ENCODE data around the gene RBP2. TPM values are rescaled to one million over a fixed set of nuclear protein-coding genes. Genes with fewer than 3 reads are reported as not detected.

RBP2 gene
- total and polyA plus RNA-seq, 4 donors = 0.79 TPM; not detected in 3

DNA sequence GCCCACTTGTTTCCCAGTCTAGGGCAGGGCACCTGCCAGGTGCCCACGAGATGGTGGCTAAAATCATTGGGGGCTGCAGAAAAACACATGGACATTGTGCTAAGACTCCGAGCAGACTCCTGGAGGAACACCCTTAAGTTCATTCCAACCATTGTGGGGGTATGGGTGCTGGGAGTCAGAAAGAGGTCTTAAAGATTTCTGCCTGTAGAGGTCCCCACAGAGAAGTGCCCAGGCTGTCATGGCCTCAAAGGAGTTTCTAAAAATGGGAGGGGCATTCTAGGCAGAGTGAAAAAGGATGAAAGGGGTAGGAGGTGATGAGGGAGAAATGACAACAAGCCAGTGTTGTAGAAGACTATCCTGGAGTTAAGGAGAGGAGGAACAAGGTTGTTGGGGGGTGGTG, 46.1 kb upstream of the RBP2 start:
- H3K9me3 ChIP-seq (ENCODE audit: control insufficient read depth in 4 of 4, low read length in 3 of 4) = no peaks in the 10 kb centered on the region
- TF ChIP-seq JUND (IDR thresholded peaks at IDR 0.05) = no peak
- no peak for TF ChIP-seq FOXA1 (IDR thresholded peaks at IDR 0.05)
- TF ChIP-seq RAD21 (IDR thresholded peaks at IDR 0.05) = no peak
- TF ChIP-seq NR2F2 (IDR thresholded peaks at IDR 0.05) = no peak
- TF ChIP-seq RXRA (IDR thresholded peaks at IDR 0.05) = no peak
- TF ChIP-seq HNF4A (conservative IDR thresholded peaks at IDR 0.05) = no peak
- no peak for TF ChIP-seq EGR1 (IDR thresholded peaks at IDR 0.05; ENCODE audit: low read depth in 2 of 2)
- TF ChIP-seq SP1 (IDR thresholded peaks at IDR 0.05) = no peak
- TF ChIP-seq, protein P1, sequence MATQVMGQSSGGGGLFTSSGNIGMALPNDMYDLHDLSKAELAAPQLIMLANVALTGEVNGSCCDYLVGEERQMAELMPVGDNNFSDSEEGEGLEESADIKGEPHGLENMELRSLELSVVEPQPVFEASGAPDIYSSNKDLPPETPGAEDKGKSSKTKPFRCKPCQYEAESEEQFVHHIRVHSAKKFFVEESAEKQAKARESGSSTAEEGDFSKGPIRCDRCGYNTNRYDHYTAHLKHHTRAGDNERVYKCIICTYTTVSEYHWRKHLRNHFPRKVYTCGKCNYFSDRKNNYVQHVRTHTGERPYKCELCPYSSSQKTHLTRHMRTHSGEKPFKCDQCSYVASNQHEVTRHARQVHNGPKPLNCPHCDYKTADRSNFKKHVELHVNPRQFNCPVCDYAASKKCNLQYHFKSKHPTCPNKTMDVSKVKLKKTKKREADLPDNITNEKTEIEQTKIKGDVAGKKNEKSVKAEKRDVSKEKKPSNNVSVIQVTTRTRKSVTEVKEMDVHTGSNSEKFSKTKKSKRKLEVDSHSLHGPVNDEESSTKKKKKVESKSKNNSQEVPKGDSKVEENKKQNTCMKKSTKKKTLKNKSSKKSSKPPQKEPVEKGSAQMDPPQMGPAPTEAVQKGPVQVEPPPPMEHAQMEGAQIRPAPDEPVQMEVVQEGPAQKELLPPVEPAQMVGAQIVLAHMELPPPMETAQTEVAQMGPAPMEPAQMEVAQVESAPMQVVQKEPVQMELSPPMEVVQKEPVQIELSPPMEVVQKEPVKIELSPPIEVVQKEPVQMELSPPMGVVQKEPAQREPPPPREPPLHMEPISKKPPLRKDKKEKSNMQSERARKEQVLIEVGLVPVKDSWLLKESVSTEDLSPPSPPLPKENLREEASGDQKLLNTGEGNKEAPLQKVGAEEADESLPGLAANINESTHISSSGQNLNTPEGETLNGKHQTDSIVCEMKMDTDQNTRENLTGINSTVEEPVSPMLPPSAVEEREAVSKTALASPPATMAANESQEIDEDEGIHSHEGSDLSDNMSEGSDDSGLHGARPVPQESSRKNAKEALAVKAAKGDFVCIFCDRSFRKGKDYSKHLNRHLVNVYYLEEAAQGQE (IDR thresholded peaks at IDR 0.05) = no peak
- TF ChIP-seq, protein P2, sequence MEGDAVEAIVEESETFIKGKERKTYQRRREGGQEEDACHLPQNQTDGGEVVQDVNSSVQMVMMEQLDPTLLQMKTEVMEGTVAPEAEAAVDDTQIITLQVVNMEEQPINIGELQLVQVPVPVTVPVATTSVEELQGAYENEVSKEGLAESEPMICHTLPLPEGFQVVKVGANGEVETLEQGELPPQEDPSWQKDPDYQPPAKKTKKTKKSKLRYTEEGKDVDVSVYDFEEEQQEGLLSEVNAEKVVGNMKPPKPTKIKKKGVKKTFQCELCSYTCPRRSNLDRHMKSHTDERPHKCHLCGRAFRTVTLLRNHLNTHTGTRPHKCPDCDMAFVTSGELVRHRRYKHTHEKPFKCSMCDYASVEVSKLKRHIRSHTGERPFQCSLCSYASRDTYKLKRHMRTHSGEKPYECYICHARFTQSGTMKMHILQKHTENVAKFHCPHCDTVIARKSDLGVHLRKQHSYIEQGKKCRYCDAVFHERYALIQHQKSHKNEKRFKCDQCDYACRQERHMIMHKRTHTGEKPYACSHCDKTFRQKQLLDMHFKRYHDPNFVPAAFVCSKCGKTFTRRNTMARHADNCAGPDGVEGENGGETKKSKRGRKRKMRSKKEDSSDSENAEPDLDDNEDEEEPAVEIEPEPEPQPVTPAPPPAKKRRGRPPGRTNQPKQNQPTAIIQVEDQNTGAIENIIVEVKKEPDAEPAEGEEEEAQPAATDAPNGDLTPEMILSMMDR (IDR thresholded peaks at IDR 0.05; ENCODE audit: low read depth, low read length, missing input control) = no peak
- TF ChIP-seq, protein P3, sequence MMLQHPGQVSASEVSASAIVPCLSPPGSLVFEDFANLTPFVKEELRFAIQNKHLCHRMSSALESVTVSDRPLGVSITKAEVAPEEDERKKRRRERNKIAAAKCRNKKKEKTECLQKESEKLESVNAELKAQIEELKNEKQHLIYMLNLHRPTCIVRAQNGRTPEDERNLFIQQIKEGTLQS (IDR thresholded peaks at IDR 0.05) = no peak
- TF ChIP-seq, protein P4, sequence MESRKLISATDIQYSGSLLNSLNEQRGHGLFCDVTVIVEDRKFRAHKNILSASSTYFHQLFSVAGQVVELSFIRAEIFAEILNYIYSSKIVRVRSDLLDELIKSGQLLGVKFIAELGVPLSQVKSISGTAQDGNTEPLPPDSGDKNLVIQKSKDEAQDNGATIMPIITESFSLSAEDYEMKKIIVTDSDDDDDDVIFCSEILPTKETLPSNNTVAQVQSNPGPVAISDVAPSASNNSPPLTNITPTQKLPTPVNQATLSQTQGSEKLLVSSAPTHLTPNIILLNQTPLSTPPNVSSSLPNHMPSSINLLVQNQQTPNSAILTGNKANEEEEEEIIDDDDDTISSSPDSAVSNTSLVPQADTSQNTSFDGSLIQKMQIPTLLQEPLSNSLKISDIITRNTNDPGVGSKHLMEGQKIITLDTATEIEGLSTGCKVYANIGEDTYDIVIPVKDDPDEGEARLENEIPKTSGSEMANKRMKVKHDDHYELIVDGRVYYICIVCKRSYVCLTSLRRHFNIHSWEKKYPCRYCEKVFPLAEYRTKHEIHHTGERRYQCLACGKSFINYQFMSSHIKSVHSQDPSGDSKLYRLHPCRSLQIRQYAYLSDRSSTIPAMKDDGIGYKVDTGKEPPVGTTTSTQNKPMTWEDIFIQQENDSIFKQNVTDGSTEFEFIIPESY (IDR thresholded peaks at IDR 0.05) = no peak
- TF ChIP-seq HNF4G (IDR thresholded peaks at IDR 0.05) = no peak
- no peak for TF ChIP-seq YY1 (IDR thresholded peaks at IDR 0.05)
- TF ChIP-seq FOXA2 (IDR thresholded peaks at IDR 0.05) = no peak
- no peak for TF ChIP-seq TAF1 (conservative IDR thresholded peaks at IDR 0.05)
- TF ChIP-seq, protein P5, sequence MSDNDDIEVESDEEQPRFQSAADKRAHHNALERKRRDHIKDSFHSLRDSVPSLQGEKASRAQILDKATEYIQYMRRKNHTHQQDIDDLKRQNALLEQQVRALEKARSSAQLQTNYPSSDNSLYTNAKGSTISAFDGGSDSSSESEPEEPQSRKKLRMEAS (IDR thresholded peaks at IDR 0.05) = no peak
- TF ChIP-seq GABPA (IDR thresholded peaks at IDR 0.05 in 1 of 2, conservative IDR thresholded peaks at IDR 0.05 in 1 of 2) = no peak
- no peak overlapping the region for H3K4me3 ChIP-seq (ENCODE audit: low read depth in 1 of 3, low read length in 3 of 3)
- no peak overlapping the region for H3K9ac ChIP-seq (ENCODE audit: low read depth in 1 of 2, low read length in 2 of 2)
- no peaks in the 10 kb centered on the region for H3K4me1 ChIP-seq (ENCODE audit: control insufficient read depth in 4 of 4, insufficient read depth in 4 of 4, low read length in 3 of 4)
- peaks cover 0 to 2% (median 0%) of the 10 kb centered on the region in 4 donors for H3K36me3 ChIP-seq (ENCODE audit: control insufficient read depth in 4 of 4, insufficient read depth in 3 of 4, low read depth in 1 of 4, low read length in 3 of 4)
- 42% methylated on average over 2 of the region's 2 CpGs for WGBS
- H3K27ac ChIP-seq (ENCODE audit: low read depth in 1 of 2, low read length in 2 of 2) = no peak overlapping the region
- no peaks in the 10 kb centered on the region for H3K27me3 ChIP-seq (ENCODE audit: control insufficient read depth in 4 of 4, insufficient read depth in 4 of 4, low read length in 3 of 4)
- no peak for DNase-seq (ENCODE audit: low spot score)
